HG03280 (cell line): Measurements from ENCODE around the gene DCST1.

Experiments
- ATAC-seq: cut with Tn5 transposase; IDR thresholded peaks from one replicate; pipeline ENCODE4 v1.9.1; 2021; ENCODE audit warnings: mild to moderate bottlenecking, moderate library complexity; ENCODE audit not compliant: unreplicated experiment

Gene DCST1

DNA sequence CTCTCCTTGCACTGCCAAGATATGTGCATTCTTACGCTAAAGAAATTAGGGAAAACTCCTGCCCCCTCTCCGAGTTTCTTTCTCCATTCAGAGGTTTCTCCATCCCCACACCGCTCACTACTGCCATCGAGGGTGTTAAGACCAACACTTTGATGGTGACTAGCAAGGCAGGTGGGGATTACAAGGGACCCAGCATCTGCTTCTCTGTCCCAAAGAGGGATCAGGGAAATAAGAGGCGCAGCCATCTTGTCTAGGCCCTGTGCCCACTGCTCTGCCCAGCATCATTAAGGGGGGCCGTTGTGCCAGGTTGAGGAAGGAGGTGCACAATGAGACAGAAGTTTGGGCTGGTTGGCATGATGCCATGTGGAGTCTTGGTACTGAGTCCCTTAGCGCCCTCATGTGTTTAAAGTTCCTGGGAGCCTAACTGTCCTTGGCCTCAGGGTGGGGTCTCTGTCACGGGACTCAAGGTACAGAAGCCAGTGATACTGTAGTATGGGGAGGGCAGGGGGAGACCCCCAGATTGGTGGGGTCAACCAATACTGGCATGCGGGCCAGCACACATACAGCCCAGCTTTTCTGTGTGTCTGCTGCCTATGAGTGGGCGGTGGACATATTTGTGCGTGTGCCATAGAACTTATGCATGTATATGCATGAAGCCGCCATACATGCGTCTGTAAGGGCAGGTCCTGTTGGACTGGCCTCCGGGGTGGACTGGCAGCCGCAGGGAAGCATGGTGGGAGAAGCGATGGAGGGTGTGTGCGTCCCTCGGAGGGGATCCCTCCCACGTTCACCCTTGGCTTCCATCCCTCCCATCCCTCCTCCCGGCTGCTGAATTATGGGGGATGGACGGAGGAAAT is 50.5 kb downstream of the DCST1 start:
- peak; percentile 2 for ATAC-seq

DNA sequence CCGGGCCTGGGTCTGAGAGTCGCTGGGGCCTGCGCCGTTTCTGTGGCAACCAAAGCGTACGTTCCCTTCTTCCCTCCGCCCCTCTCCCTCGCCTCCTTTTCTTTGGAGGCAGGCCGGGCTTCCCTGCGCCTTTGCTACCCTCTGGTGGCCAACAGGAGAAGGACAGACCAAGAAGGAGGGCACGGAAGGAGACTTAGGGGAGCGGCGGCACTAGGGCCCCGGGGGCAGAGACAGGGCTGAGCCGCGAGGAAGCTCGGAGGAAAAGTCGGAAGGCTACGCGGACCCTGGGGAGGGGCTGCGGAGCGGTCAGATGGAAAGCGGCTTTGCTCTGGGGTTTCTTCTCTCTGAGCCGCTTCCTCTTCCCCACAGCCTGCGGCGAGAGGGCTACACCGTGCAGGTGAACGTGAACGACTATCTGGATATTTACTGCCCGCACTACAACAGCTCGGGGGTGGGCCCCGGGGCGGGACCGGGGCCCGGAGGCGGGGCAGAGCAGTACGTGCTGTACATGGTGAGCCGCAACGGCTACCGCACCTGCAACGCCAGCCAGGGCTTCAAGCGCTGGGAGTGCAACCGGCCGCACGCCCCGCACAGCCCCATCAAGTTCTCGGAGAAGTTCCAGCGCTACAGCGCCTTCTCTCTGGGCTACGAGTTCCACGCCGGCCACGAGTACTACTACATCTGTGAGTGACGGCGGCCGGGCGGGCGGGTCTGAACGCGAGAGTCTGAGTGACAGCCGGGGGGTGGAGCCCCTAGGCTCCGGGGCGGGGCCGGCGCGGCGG is 51.3 kb downstream of the DCST1 start:
- peak; percentile 77 for ATAC-seq

DNA sequence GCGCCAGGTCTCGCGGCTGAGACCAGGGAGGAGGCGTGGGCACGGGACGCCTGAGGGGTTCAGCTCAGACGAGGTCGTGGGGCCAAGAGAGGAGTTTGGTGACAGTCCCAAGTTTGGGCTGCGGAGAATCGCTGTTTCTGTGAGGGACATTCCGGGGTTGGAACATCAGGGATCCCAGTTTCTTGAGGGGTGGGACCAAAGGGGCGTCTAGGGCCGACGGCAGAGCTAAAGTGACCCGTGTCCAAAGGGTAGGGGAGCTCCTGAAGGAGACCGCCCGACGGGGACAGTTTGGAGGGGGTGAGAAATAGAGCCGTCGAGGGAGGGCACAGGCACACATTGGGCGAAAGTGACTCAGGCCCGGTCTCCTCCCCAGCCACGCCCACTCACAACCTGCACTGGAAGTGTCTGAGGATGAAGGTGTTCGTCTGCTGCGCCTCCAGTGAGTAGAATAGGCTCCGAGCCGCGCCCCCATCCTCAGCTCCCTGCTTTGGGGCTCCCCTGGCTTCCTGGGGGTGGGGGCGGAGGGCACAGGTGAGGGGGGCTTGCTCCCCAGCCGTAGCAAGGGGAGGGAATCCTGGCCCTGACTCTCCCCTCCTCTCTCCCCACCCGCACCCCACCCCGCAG is 52.0 kb downstream of the DCST1 start:
- no peak for ATAC-seq

DNA sequence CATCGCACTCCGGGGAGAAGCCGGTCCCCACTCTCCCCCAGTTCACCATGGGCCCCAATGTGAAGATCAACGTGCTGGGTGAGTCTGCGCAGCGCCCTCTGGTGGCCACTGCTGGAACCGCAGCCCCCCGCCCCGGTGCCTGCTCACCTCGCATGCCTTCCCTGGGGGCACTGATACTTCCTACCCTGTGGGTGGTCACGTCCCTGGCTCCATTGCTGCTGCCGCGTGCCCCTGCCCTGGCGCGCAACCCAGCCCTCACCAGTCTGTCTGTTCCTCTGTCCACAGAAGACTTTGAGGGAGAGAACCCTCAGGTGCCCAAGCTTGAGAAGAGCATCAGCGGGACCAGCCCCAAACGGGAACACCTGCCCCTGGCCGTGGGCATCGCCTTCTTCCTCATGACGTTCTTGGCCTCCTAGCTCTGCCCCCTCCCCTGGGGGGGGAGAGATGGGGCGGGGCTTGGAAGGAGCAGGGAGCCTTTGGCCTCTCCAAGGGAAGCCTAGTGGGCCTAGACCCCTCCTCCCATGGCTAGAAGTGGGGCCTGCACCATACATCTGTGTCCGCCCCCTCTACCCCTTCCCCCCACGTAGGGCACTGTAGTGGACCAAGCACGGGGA is 52.6 kb downstream of the DCST1 start:
- ATAC-seq = no peak

DNA sequence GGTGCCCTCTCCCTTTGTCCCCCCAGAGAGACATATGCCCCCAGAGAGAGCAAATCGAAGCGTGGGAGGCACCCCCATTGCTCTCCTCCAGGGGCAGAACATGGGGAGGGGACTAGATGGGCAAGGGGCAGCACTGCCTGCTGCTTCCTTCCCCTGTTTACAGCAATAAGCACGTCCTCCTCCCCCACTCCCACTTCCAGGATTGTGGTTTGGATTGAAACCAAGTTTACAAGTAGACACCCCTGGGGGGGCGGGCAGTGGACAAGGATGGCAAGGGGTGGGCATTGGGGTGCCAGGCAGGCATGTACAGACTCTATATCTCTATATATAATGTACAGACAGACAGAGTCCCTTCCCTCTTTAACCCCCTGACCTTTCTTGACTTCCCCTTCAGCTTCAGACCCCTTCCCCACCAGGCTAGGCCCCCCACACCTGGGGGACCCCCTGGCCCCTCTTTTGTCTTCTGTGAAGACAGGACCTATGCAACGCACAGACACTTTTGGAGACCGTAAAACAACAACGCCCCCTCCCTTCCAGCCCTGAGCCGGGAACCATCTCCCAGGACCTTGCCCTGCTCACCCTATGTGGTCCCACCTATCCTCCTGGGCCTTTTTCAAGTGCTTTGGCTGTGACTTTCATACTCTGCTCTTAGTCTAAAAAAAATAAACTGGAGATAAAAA is 53.4 kb downstream of the DCST1 start:
- no peak for ATAC-seq

DNA sequence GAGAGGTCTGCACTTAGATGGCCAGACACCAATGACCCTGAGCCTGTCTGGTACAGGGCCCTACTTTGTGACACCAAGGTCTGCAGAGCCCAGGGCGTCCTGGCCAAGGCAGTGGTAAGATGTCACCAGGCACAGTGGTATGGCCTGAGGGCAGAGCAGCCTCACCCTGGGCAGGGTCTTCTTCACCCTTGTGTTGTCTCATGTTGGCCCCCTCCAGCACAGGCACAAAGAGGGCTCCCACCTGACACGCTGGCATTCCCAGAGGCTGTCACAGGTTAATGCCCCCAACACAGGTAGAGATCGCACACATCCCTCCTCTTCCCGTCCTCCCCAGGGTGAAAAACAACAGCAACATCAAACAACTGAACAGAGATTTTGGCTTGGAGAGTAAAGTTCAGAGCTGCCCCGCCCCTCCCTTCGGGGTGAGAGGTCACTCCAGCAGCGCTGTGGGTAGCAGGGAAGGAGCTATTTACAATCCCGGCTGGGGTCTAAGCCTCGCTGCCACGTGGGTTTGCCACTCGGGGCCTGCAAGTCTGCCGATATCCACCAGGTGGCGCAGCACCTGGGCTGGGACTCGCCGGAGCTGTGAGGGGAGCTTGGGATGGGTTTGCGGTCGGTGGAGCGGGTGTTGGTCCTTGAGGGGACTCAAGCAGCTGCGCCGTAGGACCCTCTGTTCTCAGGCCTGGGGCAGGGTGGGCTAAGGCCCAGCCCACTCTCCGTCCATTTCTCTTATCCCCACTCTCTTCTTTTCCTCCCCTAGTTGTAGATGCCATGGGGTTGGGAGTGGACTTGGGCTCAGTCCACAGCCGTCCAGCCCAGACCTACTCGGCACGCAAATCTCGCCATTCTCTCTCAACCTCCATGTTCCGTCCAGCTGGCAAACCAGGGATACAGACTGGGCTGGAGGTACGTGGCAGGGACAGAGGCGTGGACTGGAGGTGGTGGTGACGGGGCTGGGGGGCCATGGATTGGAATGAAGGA is 57.7 kb downstream of the DCST1 start:
- ATAC-seq = no peak

DNA sequence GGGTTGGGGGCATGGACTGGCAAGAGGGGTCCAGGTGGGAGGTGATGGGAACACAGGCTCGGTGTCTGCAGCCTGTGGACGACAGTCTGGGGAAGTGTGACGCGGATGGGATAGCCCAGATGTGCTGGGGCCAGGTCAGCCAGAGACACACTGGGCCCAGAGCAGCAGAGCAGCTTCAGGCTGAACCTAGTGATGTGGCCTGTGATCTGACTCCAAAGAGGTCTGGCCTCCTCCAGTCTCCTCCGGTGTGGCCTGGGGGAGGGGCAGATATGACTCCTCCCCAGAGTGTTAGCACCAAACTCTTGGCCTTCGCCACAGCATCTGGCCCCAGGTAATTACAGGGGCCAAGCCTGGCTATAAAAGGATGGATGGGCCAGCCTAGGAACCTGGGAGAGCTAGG is 58.5 kb downstream of the DCST1 start:
- no peak for ATAC-seq

DNA sequence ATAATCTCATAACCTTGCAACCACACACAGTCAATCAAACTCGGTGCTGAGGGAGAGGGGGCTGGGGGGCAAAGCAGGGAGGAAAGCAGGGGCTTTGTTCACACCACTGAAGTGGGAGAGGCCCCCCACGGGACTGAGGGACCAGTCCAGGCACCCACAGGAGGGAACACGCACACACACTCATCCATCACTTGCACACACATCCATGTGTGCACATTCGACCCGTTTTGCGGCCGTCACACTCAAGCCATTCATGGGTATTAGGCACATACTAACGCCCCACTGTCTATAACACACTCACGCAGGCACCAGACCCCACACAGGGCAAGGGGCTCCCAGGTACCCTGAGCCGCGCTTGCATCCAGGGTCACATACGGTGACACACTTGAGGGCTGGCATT is 59.0 kb downstream of the DCST1 start:
- ATAC-seq = no peak

DNA sequence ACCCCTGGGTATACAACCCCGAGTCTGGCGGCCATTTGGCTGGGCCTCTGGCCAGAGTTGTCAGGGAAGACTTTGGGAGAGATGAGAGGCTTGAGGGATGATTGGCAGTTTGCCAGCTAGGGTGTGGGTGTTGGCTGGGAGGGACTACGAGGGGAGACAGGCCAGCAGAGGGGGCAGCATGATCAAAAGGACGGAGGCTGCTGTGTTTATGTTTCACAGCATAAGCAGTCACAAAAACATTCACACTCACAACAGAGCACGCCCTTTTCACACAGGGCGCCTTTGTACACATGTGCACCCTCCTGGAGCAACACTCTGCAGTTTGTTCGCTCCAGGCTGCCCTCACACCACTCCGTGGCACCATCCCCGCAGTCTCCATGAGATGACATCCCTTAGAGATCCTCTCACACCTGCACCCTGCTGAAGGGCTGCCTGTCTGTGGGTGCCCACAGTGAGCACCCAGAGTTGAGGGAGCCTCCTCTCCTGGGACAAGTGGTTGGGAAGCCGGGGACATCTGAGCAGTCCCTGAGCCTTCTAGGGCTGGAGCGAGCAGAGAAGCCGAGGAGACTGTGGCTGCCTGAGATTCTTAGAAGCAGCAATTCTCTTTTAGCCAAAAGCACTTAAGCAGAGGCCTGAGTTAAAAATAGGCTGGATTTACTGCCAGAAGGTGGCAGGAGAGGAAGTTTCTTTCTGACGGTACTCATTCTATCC is 60.4 kb downstream of the DCST1 start:
- no peak for ATAC-seq

DNA sequence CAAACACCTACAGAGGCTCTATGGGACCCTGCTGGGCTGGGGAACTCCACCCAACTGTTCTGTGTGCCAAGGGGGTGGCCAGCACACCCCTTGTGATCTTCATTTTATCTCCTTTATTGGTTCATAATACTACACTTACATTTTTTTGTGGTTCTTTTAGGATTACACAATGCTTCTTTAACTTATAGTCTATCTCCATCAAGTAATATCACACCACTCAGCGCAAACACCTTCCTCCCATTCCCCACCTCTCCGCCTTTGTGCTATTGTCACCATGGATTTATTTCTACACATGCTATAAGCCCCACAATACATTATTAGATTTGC is 61.0 kb downstream of the DCST1 start:
- no peak for ATAC-seq

DNA sequence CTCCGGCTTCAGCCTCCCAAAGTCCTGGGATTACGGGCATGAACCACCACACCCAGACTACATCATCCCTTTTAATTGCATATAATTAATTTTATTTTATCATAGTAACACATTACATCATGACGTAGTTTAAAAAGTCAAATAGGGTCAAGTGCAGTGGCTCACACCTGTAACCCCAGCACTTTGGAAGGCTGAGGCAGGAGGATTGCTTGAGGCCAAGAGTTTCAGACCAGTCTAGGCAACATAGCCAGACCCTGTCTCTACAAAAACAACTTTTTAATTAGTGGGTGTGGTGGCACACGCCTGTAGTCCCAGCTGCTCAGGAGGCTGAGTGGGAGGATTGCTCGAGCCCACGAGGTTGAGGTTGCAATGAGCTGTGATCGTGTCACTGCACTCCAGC is 65.7 kb downstream of the DCST1 start:
- no peak for ATAC-seq
